Adrenal gland (tissue), 5 donors: ENCODE results near the gene TBCK.

Source experiments
- POLR2A ChIP-seq, 2 donors: fragments of 450-650 bp; IDR thresholded peaks; one replicate each; pipeline ENCODE4 v1.6.1; 2017; ENCODE audit warnings: antibody characterized with exemption in 2 of 2, mild to moderate bottlenecking in 2 of 2, moderate library complexity in 1 of 2
- TF ChIP-seq, protein P1 (sequence below), 6 experiments: fragments of 450-650 bp in 4 of 6; fragments of 200-600 bp in 2 of 6; sonication (generic) in 1 of 6; IDR thresholded peaks; 1 replicate in 5 of 6; 2 replicates in 1 of 6; pipeline versions ENCODE4 v1.5.1 to v1.8.0; 2016 to 2021; ENCODE audit warnings: antibody characterized with exemption in 6 of 6, mild to moderate bottlenecking in 2 of 6, moderate library complexity in 1 of 6
- donor health status: DM: no; HTN: no; CAD: no.

GRCh38 chr4:106210021-106210420 is 106.0 kb downstream of the TBCK start:
- TF ChIP-seq, protein P1, sequence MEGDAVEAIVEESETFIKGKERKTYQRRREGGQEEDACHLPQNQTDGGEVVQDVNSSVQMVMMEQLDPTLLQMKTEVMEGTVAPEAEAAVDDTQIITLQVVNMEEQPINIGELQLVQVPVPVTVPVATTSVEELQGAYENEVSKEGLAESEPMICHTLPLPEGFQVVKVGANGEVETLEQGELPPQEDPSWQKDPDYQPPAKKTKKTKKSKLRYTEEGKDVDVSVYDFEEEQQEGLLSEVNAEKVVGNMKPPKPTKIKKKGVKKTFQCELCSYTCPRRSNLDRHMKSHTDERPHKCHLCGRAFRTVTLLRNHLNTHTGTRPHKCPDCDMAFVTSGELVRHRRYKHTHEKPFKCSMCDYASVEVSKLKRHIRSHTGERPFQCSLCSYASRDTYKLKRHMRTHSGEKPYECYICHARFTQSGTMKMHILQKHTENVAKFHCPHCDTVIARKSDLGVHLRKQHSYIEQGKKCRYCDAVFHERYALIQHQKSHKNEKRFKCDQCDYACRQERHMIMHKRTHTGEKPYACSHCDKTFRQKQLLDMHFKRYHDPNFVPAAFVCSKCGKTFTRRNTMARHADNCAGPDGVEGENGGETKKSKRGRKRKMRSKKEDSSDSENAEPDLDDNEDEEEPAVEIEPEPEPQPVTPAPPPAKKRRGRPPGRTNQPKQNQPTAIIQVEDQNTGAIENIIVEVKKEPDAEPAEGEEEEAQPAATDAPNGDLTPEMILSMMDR (IDR thresholded peaks at IDR 0.05), result no peak
- no peak for TF ChIP-seq POLR2A (IDR thresholded peaks at IDR 0.05)
